ENCODE results near the gene FICD. TPM values are rescaled to one million over a fixed set of nuclear protein-coding genes. Genes with fewer than 3 reads are reported as not detected.
"Not testable (repeated sequence)": the region's sequence is repeated elsewhere in the genome, so short reads cannot be mapped to it uniquely, and the experiment has no call there.

FICD gene
- total RNA-seq, 1 donor from 2014 or later = 8.3 TPM

GRCh38 chr12:108483213-108484059 lies 31.6 kb upstream of the FICD start:
- no peak overlapping the region for H3K4me3 ChIP-seq
- peaks cover 17% of the 10 kb centered on the region for H3K27me3 ChIP-seq (ENCODE audit: low read depth)
- intact Hi-C loops (cut with DNase I) = no loop called here
- H3K36me3 ChIP-seq = no peaks in the 10 kb centered on the region
- no peak for ATAC-seq
- H3K4me1 ChIP-seq = no peaks in the 10 kb centered on the region
- no peak for TF ChIP-seq CTCF (IDR thresholded peaks at IDR 0.05)
- H3K27ac ChIP-seq = no peak overlapping the region
- H3K9me3 ChIP-seq = no peaks in the 10 kb centered on the region
- no peak for DNase-seq

GRCh38 chr12:108484431-108484830 lies 30.6 kb upstream of the FICD start:
- no peak for ATAC-seq
- DNase-seq = no peak
- TF ChIP-seq CTCF (IDR thresholded peaks at IDR 0.05) = no peak
- Histone ChIP-seq H3K36me3 (no peaks in the 10 kb centered on the region), H3K4me1 (no peaks in the 10 kb centered on the region), H3K27ac (no peak overlapping the region), H3K27me3 (ENCODE audit: low read depth) (peaks cover 17% of the 10 kb centered on the region), H3K9me3 (no peaks in the 10 kb centered on the region), H3K4me3 (no peak overlapping the region)
- intact Hi-C loops (cut with DNase I) = no loop called here

- intact Hi-C loops (cut with DNase I) = no loop called here
- no peak overlapping the region for H3K4me3 ChIP-seq
- H3K27ac ChIP-seq = no peak overlapping the region
- H3K36me3 ChIP-seq = no peaks in the 10 kb centered on the region
- TF ChIP-seq CTCF (IDR thresholded peaks at IDR 0.05) = no peak
- H3K9me3 ChIP-seq = no peaks in the 10 kb centered on the region
- ATAC-seq = no peak
- no peaks in the 10 kb centered on the region for H3K4me1 ChIP-seq
- DNase-seq = no peak
- H3K27me3 ChIP-seq (ENCODE audit: low read depth) = peaks cover 17% of the 10 kb centered on the region
Observed at GRCh38 chr12:108484845-108485244, 30.2 kb upstream of the FICD start.

GRCh38 chr12:108485371-108485770 lies 29.7 kb upstream of the FICD start:
- H3K4me1 ChIP-seq; DNase-seq; H3K9me3 ChIP-seq; ATAC-seq; H3K36me3 ChIP-seq; H3K27ac ChIP-seq; intact Hi-C loops (cut with DNase I); H3K4me3 ChIP-seq: not testable (repeated sequence)
- peaks cover 17% of the 10 kb centered on the region for H3K27me3 ChIP-seq (ENCODE audit: low read depth)

GRCh38 chr12:108487029-108487428 lies 28.0 kb upstream of the FICD start:
- intact Hi-C loops (cut with DNase I); H3K36me3 ChIP-seq; H3K9me3 ChIP-seq; H3K4me1 ChIP-seq; ATAC-seq; DNase-seq; H3K27me3 ChIP-seq (ENCODE audit: low read depth); H3K4me3 ChIP-seq; H3K27ac ChIP-seq: not testable (repeated sequence)

- Histone ChIP-seq H3K27ac (no peak overlapping the region), H3K4me3 (no peak overlapping the region), H3K27me3 (ENCODE audit: low read depth) (peaks cover 12% of the 10 kb centered on the region), H3K4me1 (no peaks in the 10 kb centered on the region), H3K9me3 (no peaks in the 10 kb centered on the region), H3K36me3 (no peaks in the 10 kb centered on the region)
- ATAC-seq (no peak), DNase-seq (no peak)
- TF ChIP-seq CTCF (IDR thresholded peaks at IDR 0.05) = no peak
- intact Hi-C loops (cut with DNase I) = no loop called here
Observed at GRCh38 chr12:108491256-108491655, 23.8 kb upstream of the FICD start.
